Measurements from ENCODE around the gene ZNF438.

- TF ChIP-seq POLR2A (IDR thresholded peaks at IDR 0.05) (no peak), EP300 (IDR thresholded peaks at IDR 0.05) (no peak), CTCF (IDR thresholded peaks at IDR 0.05) (no peak), POLR2AphosphoS5 (IDR thresholded peaks at IDR 0.05) (no peak)
Observed at GRCh38 chr10:30986053-30986555, 45.6 kb downstream of the ZNF438 start.
